ENCODE data around the gene SLC22A1. TPM values are rescaled to one million over a fixed set of nuclear protein-coding genes. Genes with fewer than 3 reads are reported as not detected.

SLC22A1 gene
- total and polyA plus RNA-seq, 2 donors (not counting 3 experiments of a cell fraction or from before 2014, with no cell fraction given): 0.04 TPM; not detected in 1

DNA sequence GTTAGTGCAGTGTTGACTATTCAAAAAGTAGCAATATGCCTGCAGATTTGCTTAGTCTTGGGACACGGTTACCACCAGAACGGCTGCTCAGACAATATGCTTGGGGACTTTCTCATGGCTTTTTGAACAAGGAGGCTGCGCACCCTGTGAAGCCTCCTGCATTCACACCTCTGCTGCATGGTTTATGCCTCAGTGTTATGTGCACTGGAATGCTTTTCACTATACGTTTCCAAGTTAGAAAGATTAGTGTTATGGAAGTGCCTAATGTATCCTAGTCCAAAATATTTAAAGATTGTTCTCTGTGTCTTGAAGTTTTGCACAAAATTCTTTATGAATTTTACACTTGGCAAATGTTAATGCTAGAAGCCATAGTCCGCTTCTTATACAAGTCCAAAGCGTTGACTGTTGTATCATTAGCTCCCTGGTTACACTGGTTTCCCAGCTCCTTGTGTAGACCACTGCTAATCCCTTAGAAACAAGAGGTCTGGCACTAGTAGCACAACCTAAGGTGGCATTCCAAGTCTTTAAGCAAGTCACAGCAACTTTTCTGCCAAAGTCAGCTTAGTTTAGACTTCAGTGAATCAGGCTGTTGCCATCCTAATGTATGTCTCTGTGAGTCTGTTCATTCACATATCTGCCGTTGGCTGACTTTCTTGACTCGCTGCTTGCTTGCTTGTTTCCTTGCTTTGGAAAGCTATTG is 26.3 kb upstream of the SLC22A1 start:
- Histone ChIP-seq H3K36me3 (ENCODE audit: control insufficient read depth in 2 of 2, extremely low read depth in 1 of 2, insufficient read depth in 2 of 2, low read length in 2 of 2) (peaks cover 0 to 15% of the 10 kb centered on the region in 2 experiments), H3K9me3 (replicated peaks; ENCODE audit: control insufficient read depth, insufficient read depth, low read length) (no peaks in the 10 kb centered on the region), H4K20me1 (replicated peaks; ENCODE audit: control insufficient read depth, extremely low read depth, insufficient read depth, low read length) (no peaks in the 10 kb centered on the region), H3K79me2 (ENCODE audit: control insufficient read depth, insufficient read depth, low read length) (no peaks in the 10 kb centered on the region), H3K9ac (replicated peaks; ENCODE audit: extremely low read depth, insufficient read depth, low read length) (no peak overlapping the region), H3K4me3 (replicated peaks in 1 of 3; ENCODE audit: insufficient read depth in 1 of 3, low read depth in 1 of 3, low read length in 3 of 3) (no peak overlapping the region), H3K9me1 (replicated peaks; ENCODE audit: control insufficient read depth, extremely low read depth, insufficient read depth, low read length) (no peaks in the 10 kb centered on the region), H3K4me2 (ENCODE audit: insufficient read depth, low read length) (no peak overlapping the region), H3K27me3 (ENCODE audit: control insufficient read depth in 2 of 2, insufficient read depth in 2 of 2, low read length in 2 of 2) (no peaks in the 10 kb centered on the region), H3K4me1 (ENCODE audit: control insufficient read depth, extremely low read depth, insufficient read depth, low read length) (no peaks in the 10 kb centered on the region), H3K27ac (ENCODE audit: insufficient read depth, low read depth, low read length) (no peak overlapping the region), H2AFZ (ENCODE audit: low read depth, low read length) (no peak overlapping the region)
- intact Hi-C loops (cut with micrococcal nuclease): no loop called here
- dilution Hi-C loops (cut with MboI; ENCODE audit: extremely low pct_ligation_motif_present, low sequenced_read_pairs): no loop called here
- DNase-seq (ENCODE audit: low read depth, low spot score) (no peak), FAIRE-seq (no peak)
- BruUV-seq (replicated peaks): no TSS peak
- CTCF ChIA-PET: interaction anchor here (0.9 to 3.6 kb wide), 2 partner anchors 8 to 360 kb away, joined by 3 to 21 read pairs; no protein-coding TSS in a partner anchor
- POLR2A ChIA-PET: no interaction called here
- no peak for TF ChIP-seq CTCF (IDR thresholded peaks at IDR 0.05; ENCODE audit: extremely low read depth in 1 of 2, insufficient read depth in 1 of 2, low read depth in 1 of 2, low read length in 2 of 2)
- no peak for TF ChIP-seq JUN (IDR thresholded peaks at IDR 0.05; ENCODE audit: borderline replicate concordance, insufficient read depth, insufficient read length, low read depth)
- no peak for TF ChIP-seq FOS (IDR thresholded peaks at IDR 0.05; ENCODE audit: borderline replicate concordance, insufficient read depth, low read length)
- no peak for TF ChIP-seq MYC (IDR thresholded peaks at IDR 0.05; ENCODE audit: low read depth, low read length)
- TF ChIP-seq GATA2 (IDR thresholded peaks at IDR 0.05; ENCODE audit: insufficient read depth, insufficient read length, low read depth, low read length): no peak
- TF ChIP-seq POLR2AphosphoS5 (IDR thresholded peaks at IDR 0.05; ENCODE audit: insufficient read depth, low read depth, low read length): no peak
- TF ChIP-seq MAX (IDR thresholded peaks at IDR 0.05; ENCODE audit: insufficient read depth, insufficient read length): no peak
- no peak for TF ChIP-seq EZH2 (IDR thresholded peaks at IDR 0.05; ENCODE audit: borderline replicate concordance, low read depth, low read length, severe bottlenecking)
- TF ChIP-seq POLR2A (IDR thresholded peaks at IDR 0.05; ENCODE audit: low read depth, low read length): no peak

Measured in endothelial cell of umbilical vein (primary cell).